HFFc6 (cell line): Measurements from ENCODE around the gene SCRT2. TPM values are rescaled to one million over a fixed set of nuclear protein-coding genes. Genes with fewer than 3 reads are reported as not detected.

Experiments
- DNase-seq: peaks from one replicate; pipeline ENCODE4 v3.0.0-alpha.2; 2018
- H3K27ac Mint-ChIP-seq: 2 replicates; pipeline ENCODE4 v1.8.0; 2020; ENCODE audit warnings: mild to moderate bottlenecking, mixed read lengths
- H3K27me3 Mint-ChIP-seq: 2 replicates; pipeline ENCODE4 v1.8.0; 2021; ENCODE audit warnings: mild to moderate bottlenecking, moderate library complexity, mixed read lengths; ENCODE audit not compliant: insufficient read depth
- H3K36me3 Mint-ChIP-seq: 2 replicates; pipeline ENCODE4 v1.8.0; 2021; ENCODE audit warnings: low read depth, mixed read lengths
- H3K4me1 Mint-ChIP-seq: 2 replicates; pipeline ENCODE4 v1.8.0; 2020; ENCODE audit warnings: low read depth, mixed read lengths
- H3K4me3 Mint-ChIP-seq: 2 replicates; pipeline ENCODE4 v1.8.0; 2020; ENCODE audit warnings: mild to moderate bottlenecking, moderate library complexity, mixed read lengths
- H3K9me3 Mint-ChIP-seq: 2 replicates; pipeline ENCODE4 v1.8.0; 2020; ENCODE audit warnings: mild to moderate bottlenecking, mixed read lengths
- CTCF ChIP-seq: fragments of 200-600 bp; sonication (generic); IDR thresholded peaks from 2 replicates; pipeline ENCODE4 v1.5.0; 2021; ENCODE audit warnings: antibody characterized with exemption, mild to moderate bottlenecking
- total RNA-seq, 6 experiments: library from RNA; stranded (reverse); fragmentation: NEBNext Ultra II Directional; extraction: Animal tissue kit (Norgen Biotek cat#: 25700); gene quantifications; 2 replicates in 1 of 6; 3 replicates in 5 of 6; pipeline ENCODE4 v1.2.3, GENCODE V29; 2021

SCRT2 gene
- total RNA-seq, 6 experiments from 2014 or later: not detected

GRCh38 chr20:699811-700338, 24.3 kb upstream of the SCRT2 start:
- no peak overlapping the region for H3K4me3 Mint-ChIP-seq
- no peaks in the 10 kb centered on the region for H3K4me1 Mint-ChIP-seq
- H3K27ac Mint-ChIP-seq: no peak overlapping the region
- no peaks in the 10 kb centered on the region for H3K9me3 Mint-ChIP-seq
- peaks cover 36% of the 10 kb centered on the region for H3K27me3 Mint-ChIP-seq
- DNase-seq: no peak
- H3K36me3 Mint-ChIP-seq: no peaks in the 10 kb centered on the region
- no peak for TF ChIP-seq CTCF

DNA sequence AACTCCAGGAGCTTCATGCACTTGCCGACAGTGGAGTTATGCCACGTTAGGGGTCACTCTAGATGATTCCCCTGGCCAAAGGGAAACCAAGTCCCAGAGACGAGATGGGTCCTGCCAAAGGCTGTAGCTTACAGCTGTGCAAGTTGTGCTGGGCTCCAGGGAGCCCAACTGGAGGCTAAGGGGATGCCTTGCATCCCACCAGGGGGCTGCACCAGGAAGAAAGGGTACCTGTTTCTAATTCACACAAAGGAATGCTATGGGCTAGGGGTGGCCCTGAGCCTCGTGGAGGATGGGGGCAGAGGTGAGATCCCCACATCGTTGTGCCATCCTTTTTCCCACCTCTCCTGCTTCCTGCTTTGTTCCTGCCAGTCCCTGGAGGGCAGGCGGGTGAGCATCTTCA, 23.7 kb upstream of the SCRT2 start:
- TF ChIP-seq CTCF: no peak
- Mint-ChIP-seq H3K27me3 (peaks cover 35% of the 10 kb centered on the region), H3K4me1 (no peaks in the 10 kb centered on the region), H3K27ac (no peak overlapping the region), H3K9me3 (no peaks in the 10 kb centered on the region), H3K4me3 (no peak overlapping the region), H3K36me3 (no peaks in the 10 kb centered on the region)
- DNase-seq: no peak

GRCh38 chr20:698276-698675, 22.7 kb upstream of the SCRT2 start:
- H3K4me1 Mint-ChIP-seq: no peaks in the 10 kb centered on the region
- no peak overlapping the region for H3K27ac Mint-ChIP-seq
- peaks cover 41% of the 10 kb centered on the region for H3K27me3 Mint-ChIP-seq
- no peak overlapping the region for H3K4me3 Mint-ChIP-seq
- DNase-seq: no peak
- H3K9me3 Mint-ChIP-seq: no peaks in the 10 kb centered on the region
- H3K36me3 Mint-ChIP-seq: no peaks in the 10 kb centered on the region
- TF ChIP-seq CTCF: no peak

DNA sequence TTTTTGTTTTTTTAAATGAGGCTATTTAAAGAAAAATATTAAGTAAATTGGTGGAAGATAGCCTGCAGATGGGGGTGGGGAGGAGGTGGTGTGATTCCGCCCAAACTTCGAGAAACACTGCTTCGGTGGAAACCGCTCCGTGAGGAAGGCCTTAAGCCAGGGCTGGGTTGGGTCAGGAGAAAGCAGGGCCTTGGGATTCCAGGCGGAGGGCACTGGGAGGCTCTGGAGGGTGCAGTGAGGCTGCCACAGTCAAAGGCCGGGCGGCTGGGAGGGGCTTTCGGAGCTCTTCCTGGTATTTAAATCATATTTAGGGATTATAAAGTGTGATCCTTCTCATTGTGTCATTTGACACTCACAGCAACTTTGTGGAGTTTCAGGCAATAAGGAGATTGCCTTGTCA, 22.2 kb upstream of the SCRT2 start:
- Mint-ChIP-seq H3K27me3 (peaks cover 45% of the 10 kb centered on the region), H3K4me3 (no peak overlapping the region)
- TF ChIP-seq CTCF: no peak

DNA sequence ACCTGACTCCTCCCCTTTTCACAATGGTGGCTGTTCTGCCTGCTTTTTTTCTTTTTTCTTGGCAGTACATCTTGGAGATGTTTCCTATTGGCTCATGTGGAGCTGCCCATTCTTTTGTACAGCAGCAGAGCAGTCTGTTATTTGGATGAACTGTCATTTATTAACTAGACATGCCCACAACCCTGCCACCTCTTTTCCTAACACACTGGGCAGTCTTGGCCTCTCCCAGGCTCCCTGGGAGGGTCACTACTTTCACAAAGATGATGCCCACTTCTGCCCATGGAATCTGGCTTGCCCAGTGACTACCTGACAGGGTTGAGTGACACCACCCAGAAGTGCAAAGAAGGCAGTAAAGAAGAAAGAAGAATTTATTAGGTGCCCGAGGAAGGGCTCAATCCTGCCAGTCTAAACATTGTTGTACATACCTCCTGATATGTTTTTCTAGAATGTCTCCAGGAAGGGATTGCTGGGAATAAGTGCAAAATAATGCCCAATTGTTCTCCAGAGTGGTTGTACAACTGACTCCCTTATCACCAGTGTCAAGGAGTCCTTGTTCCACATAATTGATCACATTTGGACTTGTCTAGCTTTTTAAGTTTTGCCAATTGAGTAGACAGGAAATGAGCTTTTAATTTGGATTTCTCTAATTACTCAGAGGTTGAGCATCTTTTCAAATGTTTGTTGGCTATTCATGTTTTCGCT, 19.7 kb upstream of the SCRT2 start:
- no peak for TF ChIP-seq CTCF
- Mint-ChIP-seq H3K4me1 (no peaks in the 10 kb centered on the region), H3K36me3 (no peaks in the 10 kb centered on the region), H3K9me3 (no peaks in the 10 kb centered on the region), H3K4me3 (no peak overlapping the region), H3K27me3 (peaks cover 49% of the 10 kb centered on the region), H3K27ac (no peak overlapping the region)
- no peak for DNase-seq

More for the DNA sequence above, 22.2 kb upstream of the SCRT2 start:
- Mint-ChIP-seq H3K9me3 (no peaks in the 10 kb centered on the region), H3K4me1 (no peaks in the 10 kb centered on the region), H3K27ac (no peak overlapping the region), H3K36me3 (no peaks in the 10 kb centered on the region)
- no peak for DNase-seq
